Measurements from ENCODE around the gene RTBDN.
"Not testable (repeated sequence)": the region's sequence is repeated elsewhere in the genome, so short reads cannot be mapped to it uniquely, and the experiment has no call there.

The RTBDN gene

DNA sequence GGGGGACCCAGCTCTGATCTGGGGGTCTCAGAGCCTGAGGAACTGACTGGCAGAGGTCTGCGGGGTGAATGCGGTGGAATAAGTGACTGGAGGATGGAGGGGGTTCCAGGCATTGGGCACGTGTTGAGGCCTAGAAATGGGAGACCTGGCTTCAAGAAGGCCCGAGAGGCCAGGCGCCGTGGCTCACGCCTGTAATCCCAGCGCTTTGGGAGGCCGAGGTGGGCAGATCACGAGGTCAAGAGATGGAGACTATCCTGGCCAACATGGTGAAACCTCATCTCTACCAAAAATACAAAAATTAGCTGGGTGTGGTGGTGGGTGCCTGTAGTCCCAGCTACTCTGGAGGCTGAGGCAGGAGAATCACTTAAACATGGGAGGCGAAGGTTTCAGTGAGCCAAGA lies 16.6 kb downstream of the RTBDN start:
- not testable (repeated sequence) for DNase-seq (ENCODE audit: low read depth)

- not testable (repeated sequence) for DNase-seq (ENCODE audit: low read depth)
These were observed 17.2 kb downstream of the RTBDN start for GRCh38 chr19:12817188-12817587.

DNA sequence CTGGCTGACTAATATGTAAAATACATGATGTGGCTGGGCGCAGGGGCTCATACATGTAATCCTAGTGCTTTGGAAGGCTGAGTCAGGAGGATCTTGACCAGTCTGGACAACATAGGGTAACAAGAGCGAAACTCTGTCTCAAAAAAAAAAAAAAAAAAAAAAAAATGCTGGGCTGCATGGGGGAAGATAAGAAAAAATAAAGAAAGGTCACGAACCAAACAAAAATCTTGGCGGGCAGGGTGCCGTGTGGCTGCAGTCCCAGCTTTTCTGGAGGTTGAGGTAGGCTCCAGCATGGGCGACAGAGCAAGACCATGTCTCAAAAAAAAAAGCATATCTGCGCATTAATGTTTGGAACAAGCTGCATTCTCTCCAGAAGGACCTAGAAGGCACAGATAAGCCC lies 19.3 kb downstream of the RTBDN start:
- no peak for DNase-seq (ENCODE audit: low read depth)

- peak; percentile 80 for DNase-seq (ENCODE audit: low read depth)
These were observed 27.9 kb downstream of the RTBDN start, which contains the start of gene RNASEH2A for GRCh38 chr19:12806242-12807081. RNASEH2A (plus strand) TSS chr19:12806584; CDS start chr19:12806674, 90 bp downstream.

DNA sequence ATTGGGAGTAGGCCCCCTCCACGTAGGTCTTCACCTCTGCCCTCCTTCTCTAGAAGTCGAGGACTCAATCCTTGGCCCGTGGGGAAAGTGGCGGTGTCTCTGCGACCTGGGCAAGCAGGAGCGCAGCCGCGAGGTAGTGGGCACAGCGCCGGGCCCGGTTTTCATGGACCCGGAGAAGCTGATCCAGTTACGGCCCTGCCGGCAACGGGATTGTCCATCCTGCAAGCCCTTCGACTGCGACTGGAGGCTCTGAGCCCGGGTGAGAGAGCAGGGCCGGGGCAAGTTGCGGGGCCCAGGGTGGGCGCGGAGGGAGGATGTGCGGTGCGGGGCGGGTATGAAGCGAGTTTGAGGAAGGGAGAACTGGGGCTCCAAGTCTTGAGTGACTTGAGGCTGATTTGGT lies 30.3 kb downstream of the RTBDN start:
- no peak for DNase-seq (ENCODE audit: low read depth)

DNA sequence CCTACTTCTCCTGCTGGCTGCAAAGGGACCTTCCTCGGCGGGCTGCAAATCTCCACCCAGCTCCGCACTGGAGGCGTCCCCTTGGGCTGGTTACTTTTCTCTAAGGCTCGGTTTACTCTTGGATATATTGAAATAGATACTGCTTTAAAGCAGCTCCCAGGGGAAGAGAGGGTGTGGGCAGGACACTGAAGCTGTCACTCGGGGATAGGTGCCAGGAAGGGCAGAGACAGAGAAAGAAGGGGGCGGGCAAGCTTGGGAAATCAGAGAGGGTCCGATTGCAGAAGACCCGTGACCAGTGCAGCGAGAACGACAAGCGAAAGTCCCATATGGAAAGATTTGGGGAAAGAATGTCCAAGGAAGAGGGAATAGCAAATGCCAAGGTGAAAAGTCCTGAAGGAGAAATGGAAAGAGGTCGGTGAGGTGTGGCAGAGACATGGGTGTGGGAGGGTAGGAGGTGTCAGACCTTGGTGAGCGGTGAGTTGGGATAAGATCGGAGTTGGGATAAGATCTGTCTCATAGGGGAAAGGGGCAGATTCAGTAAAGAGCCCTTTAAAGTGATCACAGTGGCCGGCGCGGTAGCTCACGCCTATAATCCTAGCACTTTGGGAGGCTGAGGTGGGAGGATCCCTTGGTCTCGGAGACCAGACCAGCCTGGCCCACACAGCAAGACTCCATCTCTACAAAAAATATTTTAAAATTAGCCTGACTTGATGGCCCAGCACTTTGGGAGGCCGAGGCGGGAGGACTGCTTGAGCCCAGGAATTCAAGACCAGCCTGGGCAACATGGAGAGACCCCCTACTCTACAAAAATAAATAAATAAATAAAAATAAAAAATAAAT lies 31.9 kb downstream of the RTBDN start:
- no peak for DNase-seq (ENCODE audit: low read depth)

DNA sequence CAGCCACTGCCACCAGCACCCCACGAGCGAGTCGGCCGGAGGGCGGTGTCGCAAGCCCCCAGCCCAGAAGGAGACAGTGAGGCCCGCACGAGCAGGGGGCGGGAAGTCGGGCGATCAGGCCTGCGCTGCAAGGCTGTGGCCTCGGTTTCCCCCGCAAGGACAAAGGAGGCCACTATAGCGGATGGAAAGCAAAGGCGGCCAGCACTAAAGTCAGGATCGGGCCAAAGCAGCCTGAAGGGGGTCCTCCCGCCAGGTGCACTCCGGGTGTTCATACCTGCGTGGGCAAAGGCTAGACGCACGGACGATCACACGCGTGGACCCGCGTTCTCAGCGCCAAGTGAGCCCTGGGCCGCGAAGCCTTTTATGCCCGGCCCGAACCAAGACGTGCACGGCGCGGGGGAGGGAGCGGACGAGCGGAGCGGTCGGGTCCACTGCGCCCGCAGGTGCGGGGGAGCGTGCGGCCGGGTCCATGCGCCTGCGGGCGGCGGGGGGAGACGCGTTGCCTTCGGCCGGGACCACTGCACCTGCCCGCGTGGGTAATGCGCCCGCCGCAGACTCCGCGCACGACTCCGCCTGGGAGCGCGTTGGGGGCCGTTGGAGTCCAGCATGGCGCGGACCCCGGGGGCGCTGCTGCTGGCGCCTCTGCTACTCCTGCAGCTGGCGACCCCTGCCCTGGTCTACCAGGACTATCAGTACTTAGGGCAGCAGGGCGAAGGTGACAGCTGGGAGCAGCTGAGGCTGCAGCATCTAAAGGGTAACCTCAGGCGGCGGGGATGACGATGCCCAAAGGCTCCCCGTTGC lies 32.7 kb downstream of the RTBDN start, which contains the start of the genes PRDX2 and THSD8:
Gene PRDX2 (minus strand): TSS at position 335 of the 801 bp plus-strand sequence. CDS start 539 bp downstream, outside the sequence.
Gene THSD8 (plus strand): TSS at position 604 of the 801 bp plus-strand sequence. CDS start 3 bp downstream, at position 607.
- DNase-seq (ENCODE audit: low read depth): no peak

DNA sequence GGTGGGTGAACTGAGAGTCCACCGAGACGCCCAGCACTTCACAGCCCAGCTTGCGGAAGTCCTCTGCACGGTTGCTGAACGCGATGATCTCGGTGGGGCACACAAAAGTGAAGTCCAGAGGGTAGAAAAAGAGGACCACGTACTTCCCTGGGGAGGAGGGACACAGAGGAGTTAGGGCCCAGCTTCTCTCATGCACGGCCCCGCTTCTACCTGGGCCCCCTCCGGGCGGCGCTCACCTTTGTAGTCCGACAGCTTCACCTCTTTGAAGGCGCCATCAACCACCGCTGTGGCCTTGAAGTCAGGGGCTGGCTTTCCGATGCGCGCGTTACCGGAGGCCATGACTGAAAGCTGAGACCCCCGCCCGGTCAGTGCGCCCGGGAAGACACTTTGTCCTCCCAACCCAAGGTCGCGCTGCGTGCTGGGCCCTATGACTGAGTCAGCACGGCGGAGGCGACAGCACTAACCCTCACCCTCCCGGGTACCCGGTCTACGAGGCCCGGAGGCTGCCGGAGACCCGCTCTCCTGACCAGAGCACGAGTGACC lies 33.4 kb downstream of the RTBDN start:
- DNase-seq (ENCODE audit: low read depth): no peak

- DNase-seq (ENCODE audit: low read depth): no peak
These were observed 34.0 kb downstream of the RTBDN start for GRCh38 chr19:12800466-12800770.

DNA sequence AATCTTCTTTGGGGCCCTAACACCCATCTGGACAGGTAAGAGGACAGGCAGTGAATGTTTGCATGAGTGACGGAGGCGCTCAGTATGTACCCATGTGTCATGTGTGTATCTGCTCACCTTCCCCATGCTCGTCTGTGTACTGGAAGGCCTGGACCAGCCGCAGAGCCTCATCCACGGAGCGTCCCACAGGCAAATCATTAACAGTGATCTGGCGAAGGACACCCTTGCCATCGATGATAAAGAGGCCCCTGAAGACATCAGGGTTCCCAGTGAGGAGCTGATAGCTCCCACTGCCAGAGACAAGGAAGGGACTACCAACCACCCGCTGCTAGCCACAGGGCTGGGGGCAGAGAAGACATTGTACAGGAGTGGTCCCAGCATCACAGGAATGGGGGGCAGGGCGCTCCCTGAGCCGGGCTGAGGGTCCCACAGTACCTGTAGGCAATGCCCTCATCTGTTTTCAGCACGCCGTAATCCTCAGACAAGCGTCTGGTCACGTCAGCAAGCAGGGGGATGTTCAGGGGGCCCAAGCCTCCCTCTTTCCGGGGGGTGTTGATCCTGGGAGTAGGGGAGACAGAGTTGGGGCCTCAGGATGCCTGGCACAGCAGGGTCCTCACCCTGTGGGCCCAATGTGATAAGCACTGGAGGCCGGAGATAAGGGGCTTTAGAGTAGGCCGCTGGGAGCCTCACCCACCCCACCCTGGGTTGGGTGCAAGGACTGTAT lies 34.5 kb downstream of the RTBDN start:
- DNase-seq (ENCODE audit: low read depth): no peak

DNA sequence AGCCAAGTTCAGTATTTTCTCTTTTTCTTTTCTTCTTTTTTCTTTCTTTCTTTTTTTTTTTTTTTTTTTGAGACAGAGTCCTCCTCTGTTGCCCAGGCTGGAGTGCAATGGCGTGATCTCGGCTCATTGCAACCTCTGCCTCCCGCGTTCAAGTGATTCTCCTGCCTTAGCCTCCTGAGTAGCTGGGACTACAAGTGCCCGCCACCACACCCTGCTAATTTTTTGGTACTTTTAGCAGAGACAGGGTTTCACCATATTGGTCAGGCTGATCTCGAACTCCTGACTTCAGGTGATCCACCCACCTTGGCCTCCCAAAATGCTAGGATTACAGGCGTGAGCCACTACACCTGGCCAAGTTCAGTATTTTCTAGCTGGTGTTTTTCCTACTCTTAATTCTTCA lies 36.8 kb downstream of the RTBDN start:
- not testable (repeated sequence) for DNase-seq (ENCODE audit: low read depth)

DNA sequence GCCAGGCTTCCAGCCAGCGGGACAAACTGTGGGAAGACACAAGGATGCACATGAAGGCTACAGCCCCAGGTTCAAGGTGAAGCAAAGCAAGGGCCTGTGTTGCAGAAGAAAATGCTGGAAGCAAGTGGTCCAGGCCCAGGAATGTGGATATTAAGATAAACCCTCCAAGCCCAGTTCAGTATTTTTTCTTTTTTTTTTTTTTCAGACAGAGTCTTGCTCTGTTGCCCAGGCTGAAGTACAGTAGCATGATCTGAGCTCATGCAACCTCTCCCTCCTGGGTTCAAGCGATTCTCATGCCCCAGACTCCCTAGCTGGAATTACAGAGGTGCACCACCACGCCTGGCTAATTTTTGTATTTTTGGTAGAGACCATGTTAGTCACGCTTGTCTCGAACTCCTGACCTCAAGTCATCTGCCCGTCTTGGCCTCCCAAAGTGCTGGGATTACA lies 37.2 kb downstream of the RTBDN start:
- no peak for DNase-seq (ENCODE audit: low read depth)

DNA sequence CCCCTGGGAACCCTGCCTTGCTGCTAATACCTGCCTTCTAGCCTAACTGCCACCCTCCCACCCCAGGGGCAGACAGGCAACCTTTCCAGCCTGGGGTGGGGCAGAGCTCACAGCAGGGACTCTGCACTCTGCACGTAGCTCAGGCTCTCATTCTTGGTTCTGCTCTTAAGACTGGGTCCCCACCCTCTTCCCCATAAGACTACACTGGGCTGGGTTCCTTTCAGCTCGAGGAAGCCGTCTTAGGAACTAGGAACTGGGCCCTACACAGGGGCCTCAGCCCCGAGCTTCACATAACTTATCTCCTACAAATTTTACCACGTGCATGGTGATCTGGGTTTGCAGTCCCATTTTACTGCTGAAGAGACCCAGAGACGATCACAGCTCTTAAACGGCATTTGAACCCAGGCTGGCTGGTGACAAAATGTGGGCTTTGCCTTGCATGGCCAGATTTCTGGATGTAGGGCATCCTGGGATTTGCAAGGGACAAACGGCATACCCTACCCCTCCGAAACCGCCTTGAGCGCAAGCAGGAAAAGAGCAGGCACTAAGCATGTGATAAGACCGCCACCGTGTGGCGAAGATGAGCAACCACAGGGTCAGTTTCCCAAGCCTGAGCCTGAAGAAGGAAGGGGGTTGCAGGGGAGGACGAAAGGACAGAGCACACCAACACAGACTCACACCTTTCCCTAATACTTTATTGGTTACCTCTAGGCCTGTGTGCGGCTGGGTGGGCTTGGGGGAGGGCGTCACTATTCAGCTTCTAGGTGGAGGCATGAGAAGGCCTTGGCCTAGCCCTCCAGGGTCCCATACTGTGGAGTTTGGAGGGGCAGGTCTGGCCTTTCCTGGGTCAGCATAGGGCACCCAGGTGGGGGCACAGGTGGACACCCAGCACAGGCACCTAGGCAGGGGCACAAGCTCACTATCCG lies 38.0 kb downstream of the RTBDN start:
- DNase-seq (ENCODE audit: low read depth): no peak

GRCh38 chr19:12794971-12795381 lies 39.4 kb downstream of the RTBDN start:
- no peak for DNase-seq (ENCODE audit: low read depth)

DNA sequence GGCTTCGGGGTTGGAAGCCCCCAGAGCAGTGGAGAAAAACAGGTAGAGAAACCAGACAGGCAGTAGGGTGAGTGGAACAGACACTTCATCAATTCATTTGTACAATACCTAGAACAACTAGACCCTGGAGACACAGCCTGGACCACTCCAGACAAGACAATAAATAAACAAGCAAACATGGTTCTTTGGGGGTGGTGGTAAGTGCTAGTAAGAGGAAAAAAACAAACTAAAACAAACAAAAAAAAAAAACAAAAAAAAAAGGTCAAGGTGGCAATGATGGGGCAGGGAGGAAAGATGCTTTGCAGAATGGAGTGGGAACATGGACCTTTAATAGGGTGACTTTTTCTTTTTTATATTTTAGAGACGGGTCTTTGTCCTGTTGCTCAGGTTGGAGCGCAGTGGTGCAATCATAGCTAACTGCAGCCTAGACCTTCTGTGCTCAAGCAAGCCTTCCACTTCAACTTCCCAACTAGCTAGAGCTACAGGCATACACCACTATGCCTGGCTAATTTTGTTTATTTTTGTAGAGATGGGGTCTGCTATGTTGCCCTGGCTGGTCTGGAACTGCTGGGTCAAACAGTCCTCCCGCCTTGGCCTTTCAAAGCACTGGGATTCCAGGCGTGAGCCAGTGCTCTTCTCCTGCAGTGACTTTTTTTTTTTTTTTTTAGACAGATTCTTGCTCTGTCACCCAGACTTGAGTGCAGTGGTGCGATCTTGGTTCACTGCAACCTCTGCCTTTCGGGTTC lies 40.0 kb downstream of the RTBDN start:
- no peak for DNase-seq (ENCODE audit: low read depth)

GRCh38 chr19:12793290-12794195 lies 40.8 kb downstream of the RTBDN start:
- DNase-seq (ENCODE audit: low read depth): peak; percentile 93

GRCh38 chr19:12792853-12793289 lies 41.5 kb downstream of the RTBDN start:
- no peak for DNase-seq (ENCODE audit: low read depth)

Data from stimulated activated CD4-positive, alpha-beta T cell treated with anti-CD3 and anti-CD28 coated beads, Interleukin-2, amount 100 ng/mL, for 4 hours (primary cell).